Keratinocyte (primary cell): Measurements from ENCODE around the gene CT47B1.

Experiments used
- CTCF ChIP-seq, 3 experiments: IDR thresholded peaks in 1 of 3; conservative IDR thresholded peaks in 1 of 3; optimal IDR thresholded peaks in 1 of 3; 2 replicates in 2 of 3; 3 replicates in 1 of 3; pipeline versions ENCODE3 to v1.5.1; 2011; ENCODE audit warnings: low read length in 3 of 3, mild to moderate bottlenecking in 3 of 3, moderate library complexity in 2 of 3, control low read depth in 1 of 3, inconsistent platforms in 1 of 3; ENCODE audit not compliant: insufficient read depth in 2 of 3; ENCODE audit errors: extremely low read depth in 1 of 3
- EZH2 ChIP-seq: IDR thresholded peaks from one replicate; pipeline ENCODE4 v1.6.1; 2012; ENCODE audit warnings: inconsistent platforms, mild to moderate bottlenecking, low read length, moderate library complexity

- TF ChIP-seq CTCF (optimal IDR thresholded peaks at IDR 0.05 in 1 of 3, IDR thresholded peaks at IDR 0.05 in 1 of 3, conservative IDR thresholded peaks at IDR 0.05 in 1 of 3; ENCODE audit: extremely low read depth in 1 of 3, insufficient read depth in 2 of 3, low read length in 3 of 3) (no peak), EZH2 (no peak)
Observed at GRCh38 chrX:120840827-120841226, 34.8 kb downstream of the CT47B1 start.
